GM12892 (cell line): Measurements from ENCODE around the gene HABP4.

ENCODE experiments used
- DNase-seq: peaks from one replicate; pipeline ENCODE4 v3.0.0; 2011; ENCODE audit not compliant: insufficient read length
- FAIRE-seq: peaks from 2 replicates; lab custom pipeline; 2011; peaks lifted over from hg19 to GRCh38; lab: Jason Lieb, UNC
- POLR2A ChIP-seq: IDR thresholded peaks from 2 replicates; pipeline ENCODE4 v1.6.1; 2011; ENCODE audit warnings: low read depth, low read length, control low read depth
- POLR2AphosphoS5 ChIP-seq: IDR thresholded peaks from 2 replicates; pipeline ENCODE4 v1.6.1; 2011; ENCODE audit warnings: low read depth, low read length, control low read depth
- TAF1 ChIP-seq: IDR thresholded peaks from 2 replicates; pipeline ENCODE4 v1.6.1; 2011; ENCODE audit warnings: low read depth, mild to moderate bottlenecking, control low read depth, low read length, borderline replicate concordance

The HABP4 gene

DNA sequence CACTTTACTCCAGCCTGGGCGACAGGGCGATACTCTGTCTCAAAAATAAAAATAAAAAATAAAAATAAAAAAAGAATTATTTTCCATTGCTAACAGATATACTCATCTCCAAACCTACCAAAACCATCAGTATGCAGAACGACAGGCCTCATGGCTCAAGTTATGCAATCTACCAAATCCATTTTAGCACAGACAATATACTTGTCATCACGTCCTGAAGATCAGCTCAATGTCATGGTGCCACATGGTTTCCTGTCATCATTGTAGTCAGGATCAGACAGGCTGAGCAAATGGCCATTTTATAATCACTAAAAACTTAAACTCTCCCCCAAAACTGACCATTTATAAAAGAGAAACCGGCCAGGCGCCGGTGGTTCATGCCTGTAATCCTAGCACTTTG is 69.1 kb downstream of the HABP4 start:
- no peak for DNase-seq
- FAIRE-seq: no peak
- no peak for TF ChIP-seq POLR2AphosphoS5
- no peak for TF ChIP-seq TAF1
- no peak for TF ChIP-seq POLR2A

DNA sequence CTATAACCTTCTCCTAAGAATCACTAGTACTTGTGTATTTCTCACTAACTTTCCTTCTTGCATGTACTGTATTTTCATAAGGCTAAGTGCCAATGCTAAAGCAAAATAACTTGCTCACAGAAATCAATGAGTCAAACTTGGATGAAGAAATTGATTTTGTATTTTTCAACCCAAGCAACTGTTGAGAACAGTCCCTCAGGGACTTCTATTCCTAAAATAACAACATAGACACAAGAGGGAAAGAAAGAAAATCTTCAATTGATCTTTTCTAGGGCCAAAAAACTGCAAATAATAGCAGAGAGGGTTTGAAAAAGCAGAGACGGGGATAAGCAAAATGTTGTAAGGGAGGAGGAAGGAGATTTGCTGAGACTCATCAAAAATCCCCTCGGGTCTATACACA is 69.8 kb downstream of the HABP4 start:
- DNase-seq (no peak), FAIRE-seq (no peak)
- no peak for TF ChIP-seq POLR2A
- TF ChIP-seq TAF1: no peak
- no peak for TF ChIP-seq POLR2AphosphoS5

DNA sequence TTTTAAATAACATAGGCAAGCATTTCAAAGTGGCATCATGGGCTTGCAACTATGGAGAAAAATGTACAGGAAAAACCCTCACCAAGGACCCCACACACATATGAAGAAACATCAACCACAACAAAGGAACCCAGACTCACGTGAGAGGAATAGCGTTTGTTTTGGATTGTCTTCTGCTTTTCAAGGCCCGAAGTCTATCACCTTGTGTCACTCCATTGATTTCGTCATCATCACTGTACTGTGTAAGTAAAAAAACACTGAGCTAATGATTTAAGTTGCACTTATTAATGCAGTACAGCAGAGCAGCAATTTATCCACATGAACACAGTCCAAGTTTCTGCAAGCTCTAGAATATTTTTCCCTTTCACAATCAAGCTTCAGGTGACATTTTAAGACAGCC is 72.4 kb downstream of the HABP4 start:
- FAIRE-seq (no peak), DNase-seq (no peak)
- no peak for TF ChIP-seq TAF1
- TF ChIP-seq POLR2AphosphoS5: no peak
- no peak for TF ChIP-seq POLR2A

DNA sequence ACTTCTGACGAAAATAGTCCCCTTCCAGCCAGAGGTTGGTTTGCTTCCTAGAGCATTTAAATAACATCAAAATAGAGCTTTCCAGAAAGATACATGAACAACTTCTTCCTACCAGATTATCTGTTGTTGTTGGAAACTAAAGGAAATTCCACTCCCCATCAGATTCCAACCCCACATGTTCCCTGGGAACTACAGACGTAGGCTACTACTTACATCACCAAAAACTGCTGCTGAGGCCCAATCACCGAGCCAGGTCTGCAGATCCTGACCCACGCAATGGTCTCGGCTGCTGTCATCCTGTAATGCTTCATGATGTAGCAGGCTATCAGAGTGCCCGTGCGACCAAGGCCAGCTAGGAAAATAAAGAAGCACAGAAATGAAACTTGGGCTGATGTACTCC is 73.4 kb downstream of the HABP4 start:
- FAIRE-seq: no peak
- no peak for DNase-seq
- TF ChIP-seq POLR2A (no peak), POLR2AphosphoS5 (no peak), TAF1 (no peak)

DNA sequence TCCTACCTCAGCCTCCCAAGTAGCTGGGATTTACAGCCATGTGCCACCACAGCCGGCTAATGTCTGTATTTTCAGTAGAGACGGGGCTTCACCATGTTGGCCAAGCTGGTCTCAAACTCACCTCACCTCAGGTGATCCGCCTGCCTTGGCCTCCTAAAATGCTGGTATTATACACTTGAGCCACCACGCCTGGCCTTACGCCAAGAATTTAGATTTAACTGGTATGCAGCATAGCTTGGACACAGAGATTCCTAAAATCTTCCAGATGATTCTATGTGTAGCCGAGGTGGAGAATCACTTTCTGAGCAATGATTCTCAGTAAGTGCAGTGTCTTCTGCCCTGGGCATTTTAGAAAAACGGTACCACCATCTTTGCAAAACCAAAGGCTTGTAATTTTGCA is 74.1 kb downstream of the HABP4 start:
- FAIRE-seq (no peak), DNase-seq (no peak)
- TF ChIP-seq POLR2A (no peak), TAF1 (no peak), POLR2AphosphoS5 (no peak)

DNA sequence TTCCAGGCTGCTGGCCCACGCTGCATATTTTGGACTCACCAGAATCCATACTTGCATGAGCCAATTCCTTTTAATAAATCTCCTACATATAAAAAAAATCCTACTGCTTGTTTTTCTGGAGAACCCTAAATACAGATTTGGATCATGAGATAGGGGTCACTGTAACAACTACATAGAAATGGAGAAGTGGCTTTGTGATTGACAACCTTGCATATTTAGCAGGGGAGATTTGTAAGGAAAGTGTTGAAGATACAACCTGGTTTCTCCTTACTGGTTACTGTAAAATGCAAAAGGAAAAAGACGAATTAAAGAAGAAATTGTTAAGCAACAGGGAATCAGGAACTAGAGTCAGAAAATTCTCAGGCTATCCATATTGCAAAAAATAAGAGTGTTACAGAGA is 74.8 kb downstream of the HABP4 start:
- TF ChIP-seq POLR2A (no peak), POLR2AphosphoS5 (no peak), TAF1 (no peak)

DNA sequence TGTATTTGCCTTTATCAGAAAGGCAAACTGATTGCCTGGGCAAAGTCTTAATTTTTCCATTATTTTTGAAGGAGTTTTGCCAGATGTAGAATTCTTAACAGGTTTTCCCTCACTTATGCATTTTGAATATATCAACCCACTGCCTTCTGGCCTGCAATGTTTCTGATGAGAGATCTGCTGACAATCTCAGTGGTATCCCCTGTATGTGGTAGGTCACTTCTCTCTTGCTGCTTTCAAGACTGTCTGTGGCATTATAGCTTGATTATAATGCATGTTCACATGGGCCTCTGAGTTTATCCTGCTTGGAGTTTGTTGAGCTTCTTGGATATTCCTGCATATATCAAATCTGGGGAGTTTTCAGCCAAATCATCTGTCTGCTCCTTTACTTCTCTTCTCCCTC is 82.2 kb downstream of the HABP4 start:
- no peak for TF ChIP-seq TAF1
- no peak for TF ChIP-seq POLR2A
- TF ChIP-seq POLR2AphosphoS5: no peak
- FAIRE-seq (no peak), DNase-seq (no peak)

More for the DNA sequence above, 74.8 kb downstream of the HABP4 start:
- FAIRE-seq (no peak), DNase-seq (no peak)

DNA sequence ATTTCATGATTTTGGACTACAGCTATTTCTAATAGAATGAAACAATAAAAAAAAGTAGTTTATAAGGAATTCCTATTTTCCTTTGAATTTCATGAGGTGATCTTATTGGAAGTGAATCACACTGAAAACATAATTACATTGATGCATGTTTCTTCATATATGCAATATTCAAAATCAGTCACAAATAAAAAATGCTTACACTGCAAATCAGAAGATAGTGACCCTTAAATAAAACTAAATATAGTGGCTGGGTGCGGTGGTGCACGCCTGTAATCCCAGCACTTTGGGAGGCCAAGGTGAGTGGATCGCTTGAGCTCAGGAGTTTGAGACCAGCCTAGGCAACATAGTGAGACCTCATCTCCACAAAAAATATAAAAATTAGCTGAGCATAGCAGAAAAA is 90.1 kb downstream of the HABP4 start:
- DNase-seq (no peak), FAIRE-seq (no peak)
- TF ChIP-seq POLR2AphosphoS5 (no peak), POLR2A (no peak), TAF1 (no peak)
